ENCODE measurements around the gene CECR2.

- TF ChIP-seq YY1 (IDR thresholded peaks at IDR 0.05; ENCODE audit: insufficient read depth, insufficient read length): no peak
- no peak for TF ChIP-seq ZNF274 (IDR thresholded peaks at IDR 0.05; ENCODE audit: low read depth, low read length)
These were observed 117.1 kb downstream of the CECR2 start for GRCh38 chr22:17486313-17486712.
